WTC11 (cell line): ENCODE results near the gene IGFBPL1. TPM values are rescaled to one million over a fixed set of nuclear protein-coding genes. Genes with fewer than 3 reads are reported as not detected.

Experiments used
- ATAC-seq: fragments of 200-7000 bp; cut with Tn5 transposase; 2 replicates; pipeline ENCODE4 v1.10.0; 2021; ENCODE audit warnings: mild to moderate bottlenecking, moderate library complexity
- CTCF ChIA-PET: fragments of 300-600 bp; sonication (Branson Sonifier 250); formaldehyde crosslinking; loops from one replicate; lab custom pipeline; 2021; ENCODE audit warnings: antibody characterized with exemption; lab: Charles Lee
- POLR2A ChIA-PET: fragments of 350-600 bp; sonication (Branson Sonifier 250); formaldehyde crosslinking; loops from one replicate; lab custom pipeline; 2021; ENCODE audit warnings: antibody characterized with exemption; lab: Charles Lee
- DNase-seq: peaks from one replicate; pipeline ENCODE4 v3.0.0; 2021; ENCODE audit warnings: low spot score
- H3K27ac Mint-ChIP-seq: 2 replicates; pipeline ENCODE4 v1.8.0; 2021; ENCODE audit warnings: mixed read lengths
- H3K27me3 Mint-ChIP-seq: 2 replicates; pipeline ENCODE4 v1.8.0; 2021; ENCODE audit warnings: low read depth, mild to moderate bottlenecking, moderate library complexity, mixed read lengths
- H3K36me3 Mint-ChIP-seq: 2 replicates; pipeline ENCODE4 v1.8.0; 2021; ENCODE audit warnings: mixed read lengths
- H3K4me1 Mint-ChIP-seq: 2 replicates; pipeline ENCODE4 v1.8.0; 2022; ENCODE audit warnings: mixed read lengths
- H3K4me3 Mint-ChIP-seq: 2 replicates; pipeline ENCODE4 v1.8.0; 2021; ENCODE audit warnings: mild to moderate bottlenecking, moderate library complexity, mixed read lengths
- H3K9me3 Mint-ChIP-seq: 2 replicates; pipeline ENCODE4 v1.8.0; 2021; ENCODE audit warnings: mixed read lengths
- AFF4 ChIP-seq: sonication (generic); formaldehyde crosslinking; IDR thresholded peaks from 2 replicates; pipeline ENCODE4 v1.8.1; 2023; ENCODE audit warnings: mild to moderate bottlenecking, missing genetic modification reagents, borderline replicate concordance
- AR ChIP-seq: fragments of 250-450 bp; sonication (Bioruptor Pico); IDR thresholded peaks from 2 replicates; pipeline ENCODE4 v1.9.0; 2021; ENCODE audit warnings: mild to moderate bottlenecking
- ARID4B ChIP-seq: sonication (generic); formaldehyde crosslinking; IDR thresholded peaks from 2 replicates; pipeline ENCODE4 v1.8.0; 2023; ENCODE audit warnings: missing genetic modification reagents, mild to moderate bottlenecking, borderline replicate concordance
- ATF2 ChIP-seq: sonication (generic); formaldehyde crosslinking; IDR thresholded peaks from 2 replicates; pipeline ENCODE4 v1.8.1; 2022; ENCODE audit warnings: low read depth, missing genetic modification reagents, borderline replicate concordance
- CREB1 ChIP-seq: sonication (generic); formaldehyde crosslinking; IDR thresholded peaks from 2 replicates; pipeline ENCODE4 v1.8.0; 2023; ENCODE audit warnings: mild to moderate bottlenecking, missing genetic modification reagents
- FOXJ3 ChIP-seq: sonication (generic); formaldehyde crosslinking; IDR thresholded peaks from 2 replicates; pipeline ENCODE4 v1.9.0; 2021; ENCODE audit warnings: missing genetic modification reagents, mild to moderate bottlenecking, borderline replicate concordance
- FOXK1 ChIP-seq: sonication (generic); formaldehyde crosslinking; IDR thresholded peaks from 2 replicates; pipeline ENCODE4 v1.8.0; 2022; ENCODE audit warnings: mild to moderate bottlenecking, moderate library complexity, missing genetic modification reagents
- GRHL2 ChIP-seq: fragments of 250-450 bp; sonication (Bioruptor Pico); IDR thresholded peaks from 2 replicates; pipeline ENCODE4 v1.8.0; 2022; ENCODE audit warnings: mild to moderate bottlenecking, moderate library complexity; ENCODE audit not compliant: insufficient replicate concordance, severe bottlenecking
- IRF1 ChIP-seq: sonication (generic); formaldehyde crosslinking; IDR thresholded peaks from 2 replicates; pipeline ENCODE4 v1.8.0; 2023; ENCODE audit warnings: missing genetic modification reagents
- IRF2 ChIP-seq: sonication (generic); formaldehyde crosslinking; IDR thresholded peaks from 2 replicates; pipeline ENCODE4 v1.8.0; 2022; ENCODE audit warnings: low read depth, missing genetic modification reagents, borderline replicate concordance
- MXD4 ChIP-seq: fragments of 250-450 bp; sonication (Bioruptor Pico); IDR thresholded peaks from 2 replicates; pipeline ENCODE4 v1.8.0; 2021; ENCODE audit warnings: mild to moderate bottlenecking, moderate library complexity, borderline replicate concordance
- NR2C2 ChIP-seq: sonication (generic); formaldehyde crosslinking; IDR thresholded peaks from 2 replicates; pipeline ENCODE4 v1.8.0; 2022; ENCODE audit warnings: mild to moderate bottlenecking, missing genetic modification reagents
- PREB ChIP-seq: sonication (generic); formaldehyde crosslinking; IDR thresholded peaks from 2 replicates; pipeline ENCODE4 v1.8.1; 2022; ENCODE audit warnings: mild to moderate bottlenecking, missing genetic modification reagents, moderate library complexity, borderline replicate concordance
- RELA ChIP-seq: sonication (generic); formaldehyde crosslinking; IDR thresholded peaks from 2 replicates; pipeline ENCODE4 v1.8.1; 2022; ENCODE audit warnings: missing genetic modification reagents, mild to moderate bottlenecking, borderline replicate concordance
- ZNF232 ChIP-seq: sonication (generic); formaldehyde crosslinking; IDR thresholded peaks from 2 replicates; pipeline ENCODE4 v1.8.0; 2022; ENCODE audit warnings: mild to moderate bottlenecking, missing genetic modification reagents
- ZNF281 ChIP-seq: sonication (generic); formaldehyde crosslinking; IDR thresholded peaks from 2 replicates; pipeline ENCODE4 v1.8.0; 2023; ENCODE audit warnings: mild to moderate bottlenecking, missing genetic modification reagents
- ZNF671 ChIP-seq: fragments of 250-450 bp; sonication (Bioruptor Pico); IDR thresholded peaks from 2 replicates; pipeline ENCODE4 v1.8.0; 2021; ENCODE audit warnings: mild to moderate bottlenecking
- total RNA-seq: library from RNA; stranded (reverse); gene quantifications from 3 replicates; pipeline ENCODE4 v1.2.3, GENCODE V29; 2021

IGFBPL1 gene
- total RNA-seq, 1 experiment from 2014 or later = 36.7 TPM

- no peak overlapping the region for H3K27ac Mint-ChIP-seq
- POLR2A ChIA-PET = no interaction called here
- H3K27me3 Mint-ChIP-seq = no peaks in the 10 kb centered on the region
- TF ChIP-seq IRF1 (CRISPR knock-in tag) = no peak
- no peak for TF ChIP-seq NR2C2 (CRISPR knock-in tag)
- TF ChIP-seq CREB1 (CRISPR knock-in tag) = no peak
- no peak for TF ChIP-seq ATF2 (CRISPR knock-in tag)
- no peak for TF ChIP-seq AFF4 (CRISPR knock-in tag)
- H3K4me1 Mint-ChIP-seq = peaks cover 10% of the 10 kb centered on the region
- H3K9me3 Mint-ChIP-seq = no peaks in the 10 kb centered on the region
- H3K4me3 Mint-ChIP-seq = no peak overlapping the region
- CTCF ChIA-PET = no interaction called here
- ATAC-seq = no peak
- DNase-seq = no peak
- peaks cover 4% of the 10 kb centered on the region; the same call in 1 of the 2 replicates for H3K36me3 Mint-ChIP-seq
Measured at GRCh38 chr9:38412751-38413150, 11.5 kb downstream of the IGFBPL1 start.

GRCh38 chr9:38408719-38409118, 15.5 kb downstream of the IGFBPL1 start:
- DNase-seq (no peak), ATAC-seq (no peak)
- no peak overlapping the region for H3K27ac Mint-ChIP-seq
- H3K4me1 Mint-ChIP-seq = 0 out of 2 replicates have a peak, but pooled peaks cover 4% of the 10 kb centered on the region
- no peaks in the 10 kb centered on the region for H3K27me3 Mint-ChIP-seq
- H3K4me3 Mint-ChIP-seq = no peak overlapping the region
- ChIA-PET POLR2A (no interaction called here), CTCF (interaction anchor here (0.7 to 1.7 kb wide), 2 partner anchors 8 to 212 kb away, joined by 3 to 9 read pairs; partner anchors contain the start of gene ANKRD18A)
- no peaks in the 10 kb centered on the region for H3K9me3 Mint-ChIP-seq
- peaks cover 4% of the 10 kb centered on the region; the same call in 1 of the 2 replicates for H3K36me3 Mint-ChIP-seq
- no peak for TF ChIP-seq IRF2
- no peak for TF ChIP-seq ZNF232 (CRISPR knock-in tag)
- no peak for TF ChIP-seq FOXK1
- TF ChIP-seq MXD4 (CRISPR knock-in tag) = no peak
- TF ChIP-seq FOXJ3 (CRISPR knock-in tag) = no peak
- no peak for TF ChIP-seq RELA (CRISPR knock-in tag)
- TF ChIP-seq ZNF671 (CRISPR knock-in tag) = no peak
- TF ChIP-seq ZNF281 (CRISPR knock-in tag) = no peak
- no peak for TF ChIP-seq PREB (CRISPR knock-in tag)
- TF ChIP-seq GRHL2 (CRISPR knock-in tag) = no peak
- no peak for TF ChIP-seq ARID4B (CRISPR knock-in tag)
- no peak for TF ChIP-seq AR (CRISPR knock-in tag)
